Uterus (tissue), 2 donors: ENCODE data around the gene PAMR1.

ENCODE experiments used
- CTCF ChIP-seq, 4 experiments: fragments of 200-600 bp in 2 of 4; fragments of 450-650 bp in 2 of 4; sonication (generic) in 2 of 4; IDR thresholded peaks; one replicate each; pipeline ENCODE4 v1.5.1; 2016 to 2019; ENCODE audit warnings: antibody characterized with exemption in 4 of 4, mild to moderate bottlenecking in 2 of 4, moderate library complexity in 1 of 4
- POLR2A ChIP-seq, 2 donors: fragments of 450-650 bp; IDR thresholded peaks; one replicate each; pipeline ENCODE4 v1.6.1; 2016; ENCODE audit warnings: antibody characterized with exemption in 2 of 2, mild to moderate bottlenecking in 1 of 2, moderate library complexity in 1 of 2

GRCh38 chr11:35552616-35553015, 27.2 kb upstream of the PAMR1 start:
- no peak for TF ChIP-seq CTCF (IDR thresholded peaks at IDR 0.05)
- no peak for TF ChIP-seq POLR2A (IDR thresholded peaks at IDR 0.05)
